H4 (cell line): ENCODE data around the gene COA1. TPM values are rescaled to one million over a fixed set of nuclear protein-coding genes. Genes with fewer than 3 reads are reported as not detected.
"Not testable (repeated sequence)": the region's sequence is repeated elsewhere in the genome, so short reads cannot be mapped to it uniquely, and the experiment has no call there.

ENCODE experiments used
- DNase-seq: peaks from one replicate; pipeline ENCODE4 v3.0.0-alpha.2; 2015; ENCODE audit warnings: low spot score
- total RNA-seq: library from RNA; depleted of rRNA; stranded (reverse); fragments of >200 nt; shearing (Covaris generic); gene quantifications from 2 replicates; pipeline ENCODE4 v1.2.3, GENCODE V29; 2014

Gene COA1
- total RNA-seq, 1 experiment from 2014 or later, result 154 TPM

DNA sequence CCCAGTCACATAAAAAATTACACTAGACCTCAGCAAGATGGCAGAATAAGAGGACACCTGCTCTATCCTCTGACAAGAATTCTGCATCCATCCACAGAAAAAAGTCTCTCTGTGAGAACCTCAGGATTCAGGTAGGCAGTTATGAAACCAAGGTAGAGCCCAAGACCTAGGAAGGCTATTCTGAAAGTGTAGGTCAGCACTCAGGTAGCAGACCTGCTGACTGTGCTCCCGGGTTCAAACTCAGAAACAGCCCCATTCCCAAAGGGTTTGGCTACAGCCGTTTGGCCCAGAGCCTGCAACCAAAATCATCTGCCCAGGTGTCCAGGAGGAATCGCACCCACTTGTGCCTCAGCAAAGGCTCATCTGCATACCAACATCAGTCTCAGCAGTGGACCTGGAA, 37.7 kb downstream of the COA1 start:
- no peak for DNase-seq

DNA sequence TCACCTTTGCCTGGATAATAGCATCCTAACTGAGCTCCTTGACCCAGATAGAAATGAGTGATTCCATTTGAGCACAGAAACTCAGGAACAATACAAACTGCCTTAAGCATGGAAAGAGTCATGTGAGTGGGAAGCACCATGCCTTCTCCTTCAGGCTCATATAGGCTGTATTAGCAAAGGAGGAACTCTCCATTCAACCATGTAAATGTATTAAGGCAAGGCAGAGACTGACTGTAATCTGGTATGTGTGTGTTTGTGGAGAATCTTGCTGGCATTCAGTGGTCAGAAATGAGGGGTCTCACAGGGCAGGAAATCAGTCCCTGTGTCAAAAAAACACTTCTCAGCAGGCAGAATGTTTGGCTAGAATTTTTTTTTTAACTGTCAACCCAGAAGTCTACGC, 40.2 kb downstream of the COA1 start:
- DNase-seq, result no peak

DNA sequence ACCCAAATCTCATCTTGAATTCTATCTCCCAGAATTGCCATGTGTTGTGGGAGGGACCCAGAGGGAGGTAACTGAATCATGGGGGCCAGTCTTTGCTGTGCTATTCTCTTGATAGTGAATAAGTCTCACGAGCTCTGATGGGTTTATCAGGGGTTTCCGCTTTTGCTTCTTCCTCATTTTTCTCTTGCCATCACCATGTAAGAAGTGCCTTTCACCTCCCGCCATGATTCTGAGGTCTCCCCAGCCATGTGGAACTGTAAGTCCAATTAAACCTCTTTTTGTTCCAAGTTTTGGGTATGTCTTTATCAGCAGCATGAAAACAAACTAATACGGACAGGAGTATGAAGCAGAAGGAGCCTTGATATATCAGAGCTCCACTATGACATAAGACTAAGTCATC, 41.5 kb downstream of the COA1 start:
- DNase-seq, result not testable (repeated sequence)

DNA sequence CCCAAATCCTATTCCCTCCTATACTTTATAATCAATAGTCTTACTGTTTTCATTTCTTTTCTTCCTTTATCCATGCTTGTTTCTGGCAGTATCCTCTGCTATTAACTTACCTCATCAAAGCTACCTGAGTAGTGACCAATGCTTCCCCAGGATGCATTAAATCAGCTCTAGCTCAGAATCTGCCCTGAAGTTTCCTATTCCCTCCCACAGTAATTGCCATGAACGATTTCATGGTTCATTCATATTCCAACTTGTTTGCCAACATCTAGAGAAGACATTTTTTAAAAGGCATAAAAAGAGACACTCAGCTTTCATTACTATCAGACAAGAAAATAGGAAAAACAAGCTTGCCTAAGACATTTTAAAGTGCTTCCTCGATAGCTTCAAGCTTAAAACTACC, 42.3 kb downstream of the COA1 start:
- DNase-seq, result no peak

DNA sequence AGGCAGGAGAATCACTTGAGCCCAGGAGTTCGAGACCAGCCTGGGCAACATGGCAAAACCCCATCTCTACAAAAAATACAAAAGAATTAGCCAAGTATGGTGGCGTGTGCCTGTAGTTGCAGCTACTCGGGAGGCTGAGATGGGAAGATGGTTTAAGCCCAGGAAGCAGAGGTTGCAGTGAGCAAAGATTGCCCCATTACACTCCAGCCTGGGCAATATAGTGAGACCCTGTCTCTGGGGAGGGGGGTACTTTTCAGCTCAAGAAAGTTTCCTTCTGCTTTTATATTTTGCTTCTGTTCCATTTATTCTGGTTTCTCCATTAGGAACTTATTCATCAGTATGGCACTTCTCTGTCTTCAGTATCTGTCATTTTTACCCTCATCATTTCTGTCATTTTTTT, 48.6 kb downstream of the COA1 start:
- no peak for DNase-seq

DNA sequence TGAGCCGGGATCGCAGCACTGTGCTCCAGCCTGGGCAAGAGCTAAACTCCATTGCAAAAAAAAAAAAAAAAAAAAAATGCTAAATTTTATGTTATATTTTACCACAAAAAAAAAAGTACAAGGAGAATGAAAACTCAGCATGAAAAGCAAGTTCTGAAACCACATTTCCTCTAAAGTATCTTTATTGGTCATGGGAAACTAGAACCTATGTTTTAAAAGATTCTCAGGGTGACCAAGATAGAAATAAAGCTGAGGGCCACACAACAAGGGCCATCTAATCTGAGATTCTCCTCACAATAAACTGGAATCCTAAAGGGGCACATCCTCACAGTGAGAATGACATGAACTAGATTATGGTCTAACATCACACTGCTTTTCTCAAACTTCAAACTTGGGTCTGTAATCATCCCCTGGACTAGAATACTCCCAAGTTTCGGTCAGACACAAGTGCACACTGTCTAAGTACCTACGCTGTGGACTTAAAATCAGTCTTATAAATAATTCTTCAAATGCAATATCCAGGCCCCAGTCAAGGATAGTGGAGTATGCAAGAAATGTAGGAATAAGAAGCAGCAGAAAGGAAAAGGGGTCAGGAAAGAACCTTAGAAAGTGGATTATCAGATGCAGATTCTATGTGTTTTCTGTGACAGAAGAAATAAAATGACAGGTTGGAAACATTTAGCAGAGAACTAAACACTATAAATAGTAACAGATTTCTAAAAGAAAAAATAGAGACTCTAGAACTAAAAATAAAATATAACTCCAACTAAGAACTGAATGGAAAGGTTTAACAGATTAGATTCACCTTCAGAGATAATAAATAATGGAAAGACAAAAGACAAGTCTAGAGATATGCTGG, 49.9 kb downstream of the COA1 start:
- DNase-seq, result no peak

DNA sequence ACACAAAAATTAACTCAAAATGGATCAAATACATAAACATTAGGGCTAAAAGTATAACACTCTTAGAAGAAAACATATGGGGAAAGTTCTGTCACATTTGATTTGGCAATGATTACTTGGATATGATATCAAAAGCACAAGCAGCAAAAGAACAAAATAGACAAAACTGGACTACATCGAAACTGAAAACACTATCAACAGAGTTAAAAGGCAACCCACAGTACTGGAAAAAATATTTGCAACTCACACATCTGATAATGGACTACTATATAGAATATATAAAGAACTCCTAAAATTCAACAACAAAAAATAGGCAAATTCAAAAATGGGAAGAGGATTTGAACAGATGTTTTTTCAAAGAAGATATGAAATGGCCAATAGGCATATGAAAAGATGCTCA, 51.0 kb downstream of the COA1 start:
- DNase-seq, result no peak

DNA sequence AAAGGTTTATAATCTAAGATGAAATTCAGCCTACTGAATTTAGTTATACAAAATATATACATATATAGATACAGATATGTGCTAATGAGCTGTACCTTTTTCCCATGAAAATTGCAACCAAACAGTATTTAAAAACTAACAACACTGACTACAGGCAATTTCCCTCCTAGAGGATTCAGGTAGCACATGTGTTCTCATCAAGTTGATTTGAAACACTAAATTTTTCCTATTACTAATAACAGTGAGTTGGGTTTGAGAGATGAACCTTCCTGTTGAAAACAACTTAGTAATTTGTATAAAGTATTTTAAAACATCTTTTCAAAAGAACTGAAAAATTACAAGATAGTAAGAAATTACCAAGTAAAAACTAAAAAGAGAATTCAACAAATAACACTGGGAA, 51.5 kb downstream of the COA1 start:
- no peak for DNase-seq

DNA sequence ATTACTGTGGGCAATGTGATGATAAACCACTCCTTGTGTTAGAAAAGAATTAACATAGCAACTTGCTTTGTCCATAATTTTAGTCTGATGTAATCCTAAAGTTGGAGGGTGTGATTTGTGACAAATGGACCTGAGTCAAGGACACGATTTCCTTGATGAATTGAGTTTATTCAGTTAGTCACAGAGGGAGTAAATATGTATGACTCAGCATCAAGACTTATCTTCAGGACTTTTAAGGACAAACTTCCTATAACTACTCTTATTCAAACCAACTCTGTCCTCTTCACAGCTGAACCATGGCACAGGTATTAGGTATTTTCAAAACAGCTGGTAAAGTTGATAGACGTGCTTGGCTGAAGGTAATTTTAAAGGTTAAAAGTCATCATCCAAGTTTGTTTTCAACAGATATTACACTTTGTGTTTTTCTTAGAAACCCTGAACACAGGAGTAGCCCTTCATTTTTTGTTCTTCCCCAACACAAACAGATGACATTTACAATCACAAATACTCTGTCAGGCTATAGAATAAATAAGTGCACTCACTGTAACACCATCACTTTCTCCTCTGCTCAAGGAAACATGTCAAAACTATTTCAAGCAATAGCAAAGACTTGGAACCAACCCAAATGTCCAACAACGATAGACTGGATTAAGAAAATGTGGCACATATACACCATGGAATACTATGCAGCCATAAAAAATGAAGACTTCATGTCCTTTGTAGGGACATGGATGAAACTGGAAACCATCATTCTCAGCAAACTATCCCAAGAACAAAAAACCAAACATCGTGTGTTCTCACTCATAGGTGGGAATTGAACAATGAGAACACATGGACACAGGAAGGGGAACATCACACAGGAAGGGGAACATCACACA, 54.5 kb downstream of the COA1 start:
- DNase-seq, result peak; percentile 94

DNA sequence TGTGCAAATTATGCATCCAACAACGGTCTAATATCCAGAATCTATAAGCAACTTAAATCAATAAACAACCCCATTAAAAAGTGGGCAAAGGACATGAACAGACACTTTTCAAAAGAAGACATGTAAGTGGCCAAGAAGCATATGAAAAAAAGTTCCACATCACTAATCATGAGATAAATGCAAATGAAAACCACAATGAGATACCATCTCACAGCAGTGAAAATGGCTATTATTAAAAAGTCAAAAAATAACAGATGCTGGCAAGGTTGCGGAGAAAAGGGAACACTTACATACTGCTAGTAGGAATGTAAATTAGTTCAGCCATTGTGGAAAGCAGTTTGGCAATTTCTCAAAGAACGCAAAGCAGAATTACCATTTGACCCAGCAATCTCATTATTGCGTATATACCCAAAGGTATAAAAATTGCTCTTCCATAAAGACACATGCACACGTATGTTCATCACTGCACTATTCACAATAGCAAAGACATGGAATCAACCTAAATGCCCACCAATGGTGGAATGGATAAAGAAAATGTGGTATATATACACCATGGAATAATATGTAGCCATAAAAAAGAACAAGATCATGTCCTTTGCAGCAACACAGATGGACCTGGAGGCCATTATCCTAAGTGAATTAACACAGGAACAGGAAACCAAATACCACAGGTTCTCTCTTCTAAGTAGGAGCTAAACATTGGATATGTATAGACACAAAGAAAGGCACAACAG, 55.9 kb downstream of the COA1 start:
- DNase-seq, result not testable (repeated sequence)

DNA sequence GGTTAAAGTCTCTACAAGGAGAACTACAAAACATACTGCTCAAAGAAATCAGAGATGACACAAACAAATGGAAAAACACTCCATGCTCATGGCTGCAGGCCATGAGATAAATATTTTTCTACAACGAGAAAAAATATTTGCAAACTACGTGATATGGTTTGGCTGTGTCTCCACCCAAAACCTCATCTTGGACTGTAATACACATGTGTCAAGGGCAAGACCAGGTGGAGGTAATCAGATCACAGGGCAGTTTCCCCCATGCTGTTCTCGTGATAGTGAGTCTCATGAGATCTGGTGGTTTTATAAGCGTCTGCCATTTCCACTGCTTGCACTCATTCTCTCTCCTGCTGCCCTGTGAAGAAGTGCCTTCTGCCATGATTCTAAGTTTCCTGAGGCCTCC, 57.8 kb downstream of the COA1 start:
- DNase-seq, result no peak

DNA sequence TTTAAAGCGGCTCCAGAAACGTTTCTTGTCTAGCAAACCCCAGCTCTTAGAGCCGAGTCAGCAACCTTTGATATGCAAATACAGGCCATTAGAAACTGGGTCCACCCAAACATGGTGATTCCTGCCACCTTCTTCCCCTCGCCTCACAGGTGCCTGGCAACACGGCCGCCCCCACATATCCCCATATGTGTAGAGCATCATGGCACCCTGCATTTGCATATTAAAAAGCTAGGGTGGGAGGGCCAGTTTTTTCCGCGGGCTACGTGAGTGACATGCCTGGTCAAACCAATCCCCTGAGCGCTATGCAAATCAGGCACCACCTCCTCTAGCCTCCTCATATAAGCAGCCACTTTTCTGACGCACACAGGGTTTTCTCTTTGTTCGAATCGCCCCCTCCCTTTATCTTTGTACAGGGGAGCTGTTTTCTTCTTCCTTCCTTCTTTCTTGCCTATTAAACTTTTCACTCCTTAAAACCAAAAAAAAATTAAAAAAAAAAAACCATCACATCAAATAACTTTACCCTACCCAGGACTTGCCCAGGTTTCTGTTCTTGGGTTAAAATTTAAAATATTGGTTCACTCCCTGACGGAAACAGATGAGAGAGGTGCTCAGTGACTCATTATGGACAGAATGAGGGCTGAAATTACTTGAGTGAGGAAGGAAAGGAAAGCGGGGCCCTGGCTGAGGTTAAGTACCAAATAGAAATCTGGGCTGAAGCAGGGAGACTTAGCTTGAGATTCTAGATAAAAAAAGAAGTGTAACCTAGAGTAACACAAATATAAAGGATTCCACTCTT, 59.8 kb downstream of the COA1 start:
- no peak for DNase-seq

DNA sequence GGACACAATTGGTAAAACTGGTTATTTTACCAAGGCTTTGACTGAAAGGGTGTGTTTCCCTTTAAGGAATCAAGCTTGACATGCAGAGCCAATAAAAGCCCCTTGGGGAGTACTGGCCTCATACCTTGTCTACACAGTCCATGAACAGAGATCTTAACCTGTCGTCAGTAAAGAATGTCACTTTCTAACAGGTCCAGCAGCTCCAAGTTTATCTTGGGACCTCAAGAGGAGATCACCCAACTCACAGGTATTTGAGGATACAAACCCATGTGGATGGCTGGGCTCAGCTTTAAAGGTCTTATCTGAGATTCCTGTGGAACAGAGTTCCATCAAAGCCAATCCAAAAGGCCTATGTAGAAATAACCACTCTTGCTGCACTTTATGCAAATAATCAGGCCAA, 61.3 kb downstream of the COA1 start:
- DNase-seq, result no peak

DNA sequence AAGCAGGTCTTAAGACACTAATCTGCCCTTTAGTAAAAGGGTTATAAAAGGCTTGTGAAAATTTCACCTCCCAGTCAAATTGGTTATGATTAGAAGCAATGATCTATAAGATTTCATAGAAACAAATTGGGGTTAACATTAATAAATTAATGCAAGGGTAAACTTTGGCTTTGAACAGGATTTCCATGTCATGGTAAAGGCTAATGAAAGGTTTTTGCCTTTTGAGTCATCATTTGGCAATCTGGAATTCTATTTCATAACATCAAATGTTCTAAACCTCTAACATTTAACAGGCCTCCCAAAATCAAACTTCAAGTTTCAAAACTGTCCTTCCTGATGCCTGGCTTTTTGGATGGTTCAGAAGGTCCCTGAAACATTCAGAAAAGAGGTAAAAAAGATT, 62.4 kb downstream of the COA1 start:
- DNase-seq, result no peak

DNA sequence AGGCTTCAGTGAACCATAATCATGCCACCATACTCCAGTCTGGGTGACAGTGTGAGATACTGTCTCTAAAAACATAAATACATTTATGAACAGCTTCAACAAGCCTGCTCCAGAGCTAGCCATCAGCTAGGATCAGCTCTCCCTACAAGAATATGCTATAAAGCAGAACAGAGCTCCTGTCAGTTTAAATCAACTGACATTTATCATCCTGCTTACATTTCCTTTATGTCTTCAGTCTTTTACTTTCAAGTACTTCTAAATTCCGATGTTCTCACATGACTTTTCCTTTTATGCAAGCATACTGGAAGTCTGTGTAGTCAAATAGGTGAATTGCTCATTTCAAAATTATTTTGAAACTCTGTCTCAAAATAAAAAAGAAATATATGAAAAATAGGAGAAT, 64.6 kb downstream of the COA1 start:
- DNase-seq, result no peak

DNA sequence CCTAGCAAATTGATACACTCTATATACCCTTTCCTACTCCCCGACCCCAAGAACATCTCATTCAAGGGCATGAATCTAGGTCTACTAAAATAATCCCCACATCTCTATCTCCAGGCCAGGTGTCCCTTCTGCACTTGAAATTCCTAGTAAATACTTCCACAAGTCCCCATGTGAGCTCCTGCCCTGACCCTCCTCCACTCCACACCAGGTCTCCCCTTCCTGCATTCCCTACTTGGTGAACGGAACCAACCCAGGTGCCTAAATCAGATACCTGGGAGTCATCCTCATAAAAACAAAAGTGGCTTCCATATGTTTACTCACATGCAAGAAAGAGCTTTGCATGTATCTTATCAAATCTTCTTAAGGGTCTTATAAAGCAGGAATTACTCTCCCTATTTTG, 69.2 kb downstream of the COA1 start:
- no peak for DNase-seq

DNA sequence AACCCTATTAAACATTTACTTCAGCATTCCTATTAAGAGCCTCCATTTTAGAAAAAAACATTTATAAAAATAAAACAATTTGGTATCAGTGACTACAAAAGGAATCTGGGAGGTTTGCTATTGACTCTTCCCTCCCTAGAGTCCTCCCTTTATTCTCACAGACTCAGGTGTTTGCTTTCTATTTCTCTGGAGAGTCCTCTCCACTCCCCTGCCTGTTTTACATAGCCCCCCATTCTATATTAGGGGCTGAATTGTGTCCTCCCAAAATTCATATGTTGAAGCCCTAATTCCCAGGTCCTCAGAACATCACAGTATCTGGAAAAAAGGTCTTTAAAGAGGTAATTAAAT, 69.8 kb downstream of the COA1 start:
- no peak for DNase-seq

DNA sequence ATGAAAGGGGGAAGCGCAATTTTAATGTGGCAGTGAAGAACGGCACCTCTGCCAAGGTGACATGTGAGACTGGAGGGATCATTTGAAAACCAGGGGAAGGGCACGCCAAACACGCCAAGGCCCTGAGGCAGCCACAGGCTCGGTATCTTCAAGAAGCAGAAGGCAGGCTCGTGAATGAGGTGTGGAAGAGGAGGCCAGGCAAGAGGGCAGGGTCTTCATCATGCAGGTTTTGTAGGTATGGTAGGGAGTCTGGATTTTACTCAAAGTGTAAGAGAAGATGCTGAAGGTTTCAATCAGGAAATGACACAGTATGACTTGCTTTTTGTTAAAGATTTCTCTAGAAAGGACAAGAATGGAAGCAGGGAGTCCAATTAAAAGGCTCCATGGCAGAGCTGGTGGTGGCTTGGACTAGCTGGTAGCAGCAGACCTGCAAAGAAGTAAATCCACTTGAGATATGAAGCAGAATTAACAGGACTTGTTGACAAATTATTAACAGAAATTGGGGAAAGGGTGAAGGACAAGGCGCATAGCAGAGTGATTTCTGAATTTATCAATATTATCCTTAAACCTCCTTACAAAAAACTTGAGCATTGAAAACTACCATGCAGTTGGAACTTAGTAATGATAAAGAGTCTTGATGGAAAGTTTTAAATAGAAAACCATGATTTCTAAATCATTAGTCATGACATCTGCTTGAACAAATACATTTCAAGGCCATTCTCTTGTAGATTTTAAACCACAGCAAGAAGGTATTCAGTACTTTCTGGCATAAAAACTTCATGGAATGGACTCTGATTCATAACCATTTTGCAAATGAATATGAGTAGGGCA, 70.4 kb downstream of the COA1 start:
- DNase-seq, result no peak

DNA sequence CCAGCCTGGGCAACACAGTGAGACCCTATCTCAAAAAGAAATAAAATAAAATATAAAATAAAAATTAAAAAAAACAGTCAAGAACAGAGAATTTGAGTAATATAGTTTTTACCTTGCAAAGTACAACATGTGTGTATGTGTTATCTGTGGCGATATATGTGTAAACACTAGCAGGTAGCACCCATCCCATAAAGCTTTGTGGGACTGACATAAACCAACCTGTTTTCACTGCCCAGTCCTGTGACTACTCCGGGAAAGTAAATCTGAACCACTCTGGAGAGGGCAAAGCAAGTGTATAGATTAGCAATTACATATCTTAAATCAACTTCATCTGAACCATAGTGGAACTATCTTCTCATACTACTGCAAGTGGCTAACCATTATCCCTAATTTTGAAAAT, 72.3 kb downstream of the COA1 start:
- no peak for DNase-seq

DNA sequence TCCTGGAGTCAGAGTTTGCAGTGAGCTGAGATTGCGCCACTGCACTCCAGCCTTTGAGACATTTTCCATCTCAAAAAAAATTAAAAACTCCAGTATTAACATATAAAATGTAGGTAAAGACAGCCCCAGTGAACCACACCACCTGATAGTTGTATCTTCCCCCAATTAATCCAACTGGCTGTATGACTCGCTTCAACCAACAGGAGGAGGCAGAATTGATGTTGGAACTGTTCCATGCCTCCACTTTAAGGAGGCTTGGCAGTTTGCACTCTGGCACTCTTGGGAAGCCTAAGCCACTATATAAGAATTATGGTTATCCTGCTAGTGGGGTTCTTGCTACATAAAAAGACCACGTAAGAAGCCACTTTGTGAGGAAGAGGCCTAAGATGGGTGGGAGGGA, 73.7 kb downstream of the COA1 start:
- DNase-seq, result no peak
